Heart left ventricle (tissue), 16 donors: ENCODE measurements around the gene ADGRG1. TPM values are rescaled to one million over a fixed set of nuclear protein-coding genes. Genes with fewer than 3 reads are reported as not detected.

Experiments used
- ATAC-seq, 4 donors: fragments of 200-7000 bp; cut with Tn5 transposase; one replicate each; pipeline ENCODE4 v1.9.1; 2020 to 2022; ENCODE audit warnings: moderate library complexity in 4 of 4, mild to moderate bottlenecking in 3 of 4, moderate number of reproducible peaks in 1 of 4
- DNase-seq, 5 donors: peaks; one replicate each; pipeline ENCODE4 v3.0.0-alpha.2; 2020
- H3K27ac ChIP-seq, 12 donors: fragments of 200-600 bp; sonication (generic) in 4 of 12; one replicate each; pipeline versions ENCODE4 v1.5.0 to v1.8.0; 2016 to 2022; ENCODE audit warnings: mild to moderate bottlenecking in 2 of 12
- H3K27me3 ChIP-seq, 9 donors: fragments of 200-600 bp; sonication (generic) in 2 of 9; one replicate each; pipeline versions ENCODE4 v1.5.1 to v1.8.0; 2016 to 2022; ENCODE audit warnings: mild to moderate bottlenecking in 3 of 9
- H3K36me3 ChIP-seq, 9 donors: fragments of 200-600 bp; sonication (generic) in 2 of 9; one replicate each; pipeline versions ENCODE4 v1.5.0 to v1.8.0; 2018 to 2022; ENCODE audit warnings: mild to moderate bottlenecking in 2 of 9
- H3K4me1 ChIP-seq, 12 donors: fragments of 200-600 bp; sonication (generic) in 4 of 12; one replicate each; pipeline versions ENCODE4 v1.5.0 to v1.8.0; 2016 to 2022; ENCODE audit warnings: mild to moderate bottlenecking in 3 of 12
- H3K4me3 ChIP-seq, 12 donors: fragments of 200-600 bp; sonication (generic) in 4 of 12; one replicate each; pipeline versions ENCODE4 v1.5.0 to v1.8.0; 2017 to 2022; ENCODE audit warnings: mild to moderate bottlenecking in 9 of 12, moderate library complexity in 4 of 12
- H3K9me3 ChIP-seq, 12 donors: fragments of 200-600 bp; sonication (generic) in 4 of 12; one replicate each; pipeline versions ENCODE4 v1.5.0 to v1.8.0; 2016 to 2022; ENCODE audit warnings: mild to moderate bottlenecking in 1 of 12
- CTCF ChIP-seq, 12 donors: fragments of 200-600 bp; sonication (generic) in 4 of 12; IDR thresholded peaks; one replicate each; pipeline versions ENCODE4 v1.5.0 to v1.8.0; 2018 to 2022; ENCODE audit warnings: antibody characterized with exemption in 12 of 12, mild to moderate bottlenecking in 5 of 12
- POLR2A ChIP-seq, 2 donors: fragments of 450-650 bp; IDR thresholded peaks; one replicate each; pipeline ENCODE4 v1.6.1; 2017; ENCODE audit warnings: antibody characterized with exemption in 2 of 2, mild to moderate bottlenecking in 2 of 2, moderate library complexity in 2 of 2
- WGBS, 4 donors: extraction: QIAGEN DNeasy Blood & Tissue Kit in 2 of 4; methylation state at CpG; one replicate each; pipeline versions ENCODE4 v1.1.5 to v1.1.7; 2013 to 2018; 5-methylcytosine and 5-hydroxymethylcytosine counted together
- intact Hi-C, 10 donors: fragments of 100-400 bp; cut with DNase I; formaldehyde crosslinking; loops; one replicate each; pipeline versions ENCODE4 v1.11.1 to v1.14.2; 2022
- polyA plus RNA-seq, 2 donors: library from polyadenylated mRNA; stranded (reverse); fragments of 200-250 nt; gene quantifications; one replicate each; pipeline ENCODE4 v1.2.3, GENCODE V29; 2013
- total RNA-seq, 9 donors: library from RNA; depleted of rRNA in 2 of 9; stranded (reverse); fragments of >200 nt in 2 of 9; fragmentation: NEBNext Ultra II Directional in 3 of 9; extraction: Animal tissue kit (Norgen Biotek cat#: 25700) in 3 of 9; gene quantifications; one replicate each; pipeline versions ENCODE4 v1.1.0 to v1.2.4, GENCODE V29; 2016 to 2023
- donor health status: ischemic (EF 13 %, LVEDD 7.1; RV severe dilation, severe dysfunction).
- donor health status: healthy with polysubstance abuse.
- donor health status: DM: no; HTN: yes; CAD: no.
- donor health status: DM: no; HTN: no; CAD: no.
- donor health status: ischemic (EF 25% LVEDD 6.9; RV normal size, moderate dysfunction).
- donor health status: ischemic (EF 25% LVEDD 5.7; RV mildly dilated, moderate dysfunction).
- donor health status: healthy.
- donor health status: DM: yes; HTN: yes; CAD: no.
- donor health status: ischemic (EF 35%, LVEDD 5.7; RV mildly dilated, moderate dysfunction).
- donor health status: nonischemic (EF 11% LVEDD 7.7; RV severe dilation, severe dysfunction).
- donor health status: DM: yes; HTN: yes; CAD: no.
- donor health status: PGD.
- donor health status: ischemic (EF 29% LVEDD 5.4; RV normal size, mild dysfunction).
- donor health status: nonischemic (EF 23%, LVEDD 6.1; RV moderate dilation, normal function).

ADGRG1 gene
- total and polyA plus RNA-seq, 11 donors: 14.1 to 65.2 (median 17.5) TPM

- DNase-seq (no peak), ATAC-seq (no peak)
- Histone ChIP-seq H3K36me3 (no peaks in the 10 kb centered on the region), H3K4me3 (no peak overlapping the region), H3K9me3 (no peaks in the 10 kb centered on the region), H3K27me3 (no peaks in the 10 kb centered on the region), H3K27ac (peak overlapping the region; percentile 23 to 93 (median 79)), H3K4me1 (peaks cover 5 to 82% (median 56%) of the 10 kb centered on the region in 12 donors)
- intact Hi-C loops: no loop called here
- WGBS, 4 donors: 85 to 88% (median 86%) methylated on average over 9 of the region's 9 CpGs
- TF ChIP-seq CTCF (IDR thresholded peaks at IDR 0.05) (no peak), POLR2A (IDR thresholded peaks at IDR 0.05) (no peak)
These were observed 11.8 kb downstream of the ADGRG1 start for GRCh38 chr16:57640185-57640584.

DNA sequence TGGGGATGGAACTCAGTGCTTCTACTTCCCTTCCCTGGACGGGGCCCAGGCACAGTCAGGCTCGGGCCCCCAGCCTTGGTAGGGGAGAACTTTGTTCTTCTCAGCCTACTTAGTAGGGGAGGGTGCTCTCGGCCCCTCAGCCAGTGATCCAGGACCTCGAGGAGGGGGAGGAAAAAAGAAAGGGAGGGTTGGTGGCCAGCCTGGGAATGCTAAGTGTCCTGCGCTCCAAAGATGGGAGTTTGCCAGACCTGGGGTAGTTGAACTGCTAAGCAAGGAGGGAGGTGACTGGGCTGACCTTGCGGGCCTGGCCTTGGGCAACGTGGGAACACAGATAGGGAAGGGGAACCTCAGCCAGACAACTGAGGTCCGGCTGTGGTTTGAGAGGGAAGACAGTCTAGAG is 12.2 kb downstream of the ADGRG1 start:
- ATAC-seq: no peak
- 27 to 56% (median 47%) methylated on average over 7 to 8 of the region's 8 CpGs for WGBS, 4 donors
- peaks cover 5 to 82% (median 54%) of the 10 kb centered on the region in 12 donors for H3K4me1 ChIP-seq
- peak in 1 of 5 donors; percentile 61 for DNase-seq
- no peaks in the 10 kb centered on the region for H3K36me3 ChIP-seq
- H3K9me3 ChIP-seq: no peaks in the 10 kb centered on the region
- intact Hi-C loops: loop anchor here in 1 of 10 donors (1.0 kb wide), 1 partner anchor 19 kb away; no protein-coding TSS in a partner anchor
- H3K27me3 ChIP-seq: no peaks in the 10 kb centered on the region
- TF ChIP-seq POLR2A (IDR thresholded peaks at IDR 0.05) (no peak), CTCF (IDR thresholded peaks at IDR 0.05) (no peak)
- no peak overlapping the region for H3K4me3 ChIP-seq
- peak overlapping the region; percentile 22 to 93 (median 79) for H3K27ac ChIP-seq

- peak overlapping the region in 10 of 12 donors; percentile 12 to 92 (median 66) for H3K27ac ChIP-seq
- H3K9me3 ChIP-seq: no peaks in the 10 kb centered on the region
- DNase-seq (no peak), ATAC-seq (no peak)
- no peaks in the 10 kb centered on the region for H3K36me3 ChIP-seq
- intact Hi-C loops: no loop called here
- 68 to 76% (median 71%) methylated on average over 11 of the region's 11 CpGs for WGBS, 4 donors
- peaks cover 5 to 78% (median 47%) of the 10 kb centered on the region in 12 donors for H3K4me1 ChIP-seq
- H3K27me3 ChIP-seq: no peaks in the 10 kb centered on the region
- H3K4me3 ChIP-seq: no peak overlapping the region
- no peak for TF ChIP-seq POLR2A (IDR thresholded peaks at IDR 0.05)
These were observed 14.0 kb downstream of the ADGRG1 start for GRCh38 chr16:57642160-57643135.

DNA sequence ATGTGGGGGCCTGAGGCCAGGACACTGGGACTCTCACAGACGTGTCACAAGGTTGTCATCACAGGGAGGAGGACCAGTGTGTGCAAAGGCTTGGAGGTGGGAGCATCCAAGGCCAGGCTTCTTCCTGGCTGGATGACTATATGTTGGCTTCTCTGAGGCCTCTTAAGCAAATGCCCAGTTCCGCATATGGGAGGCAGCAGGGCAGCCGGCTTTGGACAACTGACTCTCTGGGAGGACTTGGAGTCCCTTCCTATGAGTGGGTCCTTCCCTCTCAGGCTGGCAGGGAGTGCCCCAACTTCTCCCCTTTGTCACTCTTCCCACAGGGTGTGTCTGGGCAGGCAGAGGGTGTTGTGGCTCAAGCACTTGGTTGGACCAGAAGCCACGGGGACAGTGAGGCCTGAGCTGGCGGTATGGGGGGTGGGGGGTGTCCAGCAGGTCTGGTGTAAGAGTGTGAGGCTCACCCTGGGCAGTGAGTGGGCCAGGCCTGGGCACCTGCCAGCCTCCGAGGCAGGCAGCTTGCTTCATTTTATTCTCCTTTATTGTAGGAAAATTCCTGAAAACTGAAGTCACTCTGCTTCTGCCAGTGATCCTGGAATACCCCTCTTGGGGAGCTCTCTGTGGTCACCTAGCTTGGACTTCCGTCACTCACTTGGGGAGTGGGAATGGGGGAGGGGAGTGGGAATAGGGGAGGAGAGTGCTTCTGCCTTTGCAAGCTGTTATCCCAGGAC is 14.9 kb downstream of the ADGRG1 start:
- no peak for DNase-seq
- WGBS, 4 donors: 49 to 56% (median 54%) methylated on average over 6 to 7 of the region's 7 CpGs
- Histone ChIP-seq H3K4me1 (peaks cover 5 to 78% (median 49%) of the 10 kb centered on the region in 12 donors), H3K27me3 (no peaks in the 10 kb centered on the region), H3K27ac (peak overlapping the region; percentile 12 to 92 (median 62)), H3K9me3 (no peaks in the 10 kb centered on the region), H3K36me3 (no peaks in the 10 kb centered on the region), H3K4me3 (no peak overlapping the region)
- intact Hi-C loops: no loop called here
- ATAC-seq: no peak
- TF ChIP-seq POLR2A (IDR thresholded peaks at IDR 0.05) (no peak), CTCF (IDR thresholded peaks at IDR 0.05) (no peak)
